ENCODE data around the gene C2CD4C.
"Not testable (repeated sequence)": the region's sequence is repeated elsewhere in the genome, so short reads cannot be mapped to it uniquely, and the experiment has no call there.

C2CD4C gene

DNA sequence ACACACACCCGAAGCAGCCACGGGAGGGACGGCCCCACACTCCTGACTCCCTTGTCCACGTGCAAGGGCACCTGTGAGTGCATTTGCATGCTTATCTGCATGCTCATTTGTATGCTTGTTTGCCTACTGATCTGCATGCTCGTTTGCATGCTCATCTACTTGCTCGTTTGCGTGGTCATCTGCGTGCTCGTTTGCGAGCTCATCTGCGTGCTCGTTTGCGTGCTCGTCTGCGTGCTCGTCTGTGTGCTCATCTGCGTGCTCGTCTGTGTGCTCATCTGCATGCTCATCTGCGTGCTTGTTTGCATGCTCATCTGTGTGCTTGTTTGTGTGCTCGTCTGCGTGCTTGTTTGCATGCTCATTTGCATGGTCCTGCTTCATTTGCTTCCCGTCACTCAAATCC is 28.1 kb upstream of the C2CD4C start:
- DNase-seq, result no peak

DNA sequence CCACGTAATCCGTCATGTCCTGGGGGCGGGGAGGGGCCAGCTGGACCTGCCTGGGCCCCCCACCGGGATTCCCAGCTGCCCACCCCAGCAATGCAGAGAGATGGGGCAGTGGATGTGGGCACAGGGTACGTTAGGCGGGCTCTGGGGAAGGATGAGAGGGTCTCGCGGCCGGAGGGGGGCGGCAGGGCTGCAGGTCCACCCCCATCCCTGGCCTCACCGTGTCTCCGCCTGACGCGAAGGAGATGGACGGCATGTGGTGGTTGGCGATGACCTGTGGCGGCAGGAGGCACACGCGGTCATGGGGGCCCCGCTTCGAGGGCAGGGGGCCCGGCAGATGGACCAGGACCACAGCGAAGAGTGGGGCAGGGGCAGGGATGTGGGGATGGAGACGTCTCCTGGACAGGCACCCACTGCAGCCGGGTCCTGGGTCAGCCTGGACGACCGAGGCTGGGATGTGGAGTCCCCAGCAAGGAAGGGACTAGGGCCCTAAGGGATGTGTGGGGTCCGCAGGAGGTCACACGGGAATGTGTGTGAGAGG is 27.5 kb upstream of the C2CD4C start:
- no peak for DNase-seq

- no peak for DNase-seq
These were observed 26.9 kb upstream of the C2CD4C start for GRCh38 chr19:435707-436412.

DNA sequence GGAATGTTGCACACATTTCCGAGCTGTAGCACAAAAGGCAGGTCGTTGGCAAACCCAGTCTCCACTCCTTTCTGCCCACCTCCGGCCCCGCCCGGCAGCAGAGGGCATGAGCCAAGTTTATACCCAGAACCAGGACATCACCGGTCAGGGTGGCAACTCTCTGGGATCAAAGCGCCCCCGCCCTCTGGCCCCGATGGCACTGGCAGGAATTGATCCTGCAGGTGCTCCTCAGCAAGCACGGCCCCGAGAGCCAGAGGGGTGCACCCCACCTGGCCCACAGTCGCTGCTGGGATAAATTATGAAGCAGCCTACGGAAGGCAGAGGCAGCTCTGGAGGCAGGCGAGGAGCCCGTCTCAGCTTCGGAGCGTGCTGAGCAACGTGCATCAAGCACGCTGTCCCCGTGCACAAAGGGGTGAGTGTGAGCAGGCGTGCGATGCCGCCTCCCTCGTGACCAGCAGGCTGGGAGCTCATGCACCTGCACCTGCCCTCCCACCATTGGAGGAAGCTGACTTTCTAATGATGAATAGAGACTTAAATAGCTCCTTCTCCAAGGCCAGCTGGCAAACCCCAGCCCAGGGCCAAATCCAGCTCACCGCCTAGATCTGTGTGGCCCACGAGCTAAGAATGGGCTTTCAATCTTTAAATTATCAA is 26.2 kb upstream of the C2CD4C start:
- DNase-seq, result no peak

- no peak for DNase-seq
These were observed 25.4 kb upstream of the C2CD4C start for GRCh38 chr19:434152-434960.

- no peak for DNase-seq
These were observed 21.8 kb upstream of the C2CD4C start for GRCh38 chr19:430701-431100.

- no peak for DNase-seq
These were observed 19.2 kb upstream of the C2CD4C start for GRCh38 chr19:428149-428548.

DNA sequence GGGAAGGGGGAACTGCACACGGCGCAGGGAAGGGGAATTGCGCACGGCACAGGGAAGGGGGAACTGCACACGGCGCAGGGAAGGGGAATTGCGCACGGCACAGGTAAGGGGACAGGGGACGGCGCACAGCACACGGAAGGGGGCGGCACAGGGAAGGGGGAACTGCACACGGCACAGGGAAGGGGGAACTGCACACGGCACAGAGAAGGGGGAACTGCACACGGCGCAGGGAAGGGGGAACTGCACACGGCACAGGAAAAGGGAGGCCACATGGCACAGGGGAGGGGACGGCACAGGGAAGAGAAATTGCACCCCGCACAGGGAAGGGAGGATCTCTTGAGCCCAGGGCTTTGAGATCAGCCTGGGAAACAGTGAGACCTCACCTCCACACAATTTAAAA is 18.7 kb upstream of the C2CD4C start:
- DNase-seq, result not testable (repeated sequence)

GRCh38 chr19:426725-427445 is 17.9 kb upstream of the C2CD4C start:
- DNase-seq, result no peak

GRCh38 chr19:425056-425455 is 16.1 kb upstream of the C2CD4C start:
- DNase-seq, result no peak

- DNase-seq, result no peak
These were observed 15.6 kb upstream of the C2CD4C start for GRCh38 chr19:424546-424945.

- DNase-seq, result no peak
These were observed 14.9 kb upstream of the C2CD4C start for GRCh38 chr19:423691-424466.

GRCh38 chr19:422917-423226 is 13.9 kb upstream of the C2CD4C start:
- not testable (repeated sequence) for DNase-seq

DNA sequence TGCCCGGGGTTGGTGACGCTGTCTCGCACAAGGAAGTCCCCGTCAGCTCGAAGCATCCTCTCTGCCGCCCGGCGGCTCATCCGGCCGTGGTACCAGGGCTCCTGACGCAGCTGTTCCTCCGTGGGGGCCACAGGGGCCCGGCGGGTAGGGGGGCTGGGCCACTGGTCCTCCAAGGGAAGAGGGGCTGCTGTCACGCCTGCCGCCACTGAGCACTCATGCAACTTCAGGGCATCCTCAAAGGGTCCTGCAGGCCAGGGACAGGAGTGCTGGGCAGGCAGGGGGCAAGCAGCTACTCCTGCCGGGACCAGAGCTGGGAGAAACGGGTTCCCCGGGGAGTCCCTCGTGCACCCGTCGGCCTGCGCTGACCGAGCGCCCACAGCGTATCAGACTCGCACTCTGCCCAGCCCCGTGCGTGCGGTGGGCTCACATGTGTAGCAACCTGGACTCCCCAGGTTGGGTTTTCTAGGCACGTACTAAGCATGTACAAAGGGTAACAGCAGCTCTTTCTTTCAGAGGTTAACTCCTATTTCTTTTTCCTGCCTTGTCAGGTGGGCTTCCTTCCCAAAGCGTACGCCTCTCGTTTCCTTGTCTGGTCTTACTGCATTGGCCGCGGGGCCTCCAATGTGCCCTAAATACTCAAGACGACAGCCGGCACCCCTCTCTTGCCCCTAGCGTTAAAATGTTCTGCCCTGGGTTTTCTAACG is 13.4 kb upstream of the C2CD4C start:
- DNase-seq, result no peak

DNA sequence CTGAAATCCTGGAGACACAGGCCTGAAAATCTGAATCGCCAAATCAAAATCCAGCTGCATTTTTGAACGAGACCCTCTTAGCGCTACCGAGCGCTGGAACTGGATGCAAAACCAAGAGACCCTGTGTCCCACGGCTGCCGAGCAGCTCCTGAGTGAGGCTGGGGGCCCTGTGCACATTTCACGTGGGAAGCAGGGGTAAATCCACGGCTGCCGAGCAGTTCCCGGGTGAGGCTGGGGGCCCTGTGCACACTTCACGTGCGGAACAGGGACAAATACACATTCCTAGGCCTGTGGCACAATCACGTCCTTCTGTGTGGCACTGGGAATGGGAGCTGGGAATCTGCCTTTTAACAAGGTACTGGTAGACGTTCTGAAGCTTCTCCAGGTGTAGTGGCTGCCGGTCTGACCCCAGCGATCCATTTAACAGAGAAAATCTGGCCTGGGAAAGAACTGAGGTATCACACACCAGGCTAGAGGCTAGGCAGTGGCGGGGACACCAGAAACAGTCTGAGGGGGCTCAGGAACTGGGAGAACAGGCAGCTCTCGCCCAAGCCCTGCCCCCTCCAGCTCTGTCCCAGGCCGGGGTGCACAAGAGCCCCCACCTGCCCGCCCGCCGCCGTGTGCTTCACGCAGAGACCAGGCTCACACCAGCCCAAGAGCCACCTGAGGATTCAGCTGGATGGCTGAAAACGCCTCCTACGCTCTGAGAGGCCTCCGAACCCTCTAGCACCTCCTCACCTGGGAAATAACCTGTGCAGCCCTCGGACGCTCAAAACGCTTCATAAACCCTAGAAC is 11.0 kb upstream of the C2CD4C start:
- no peak for DNase-seq

DNA sequence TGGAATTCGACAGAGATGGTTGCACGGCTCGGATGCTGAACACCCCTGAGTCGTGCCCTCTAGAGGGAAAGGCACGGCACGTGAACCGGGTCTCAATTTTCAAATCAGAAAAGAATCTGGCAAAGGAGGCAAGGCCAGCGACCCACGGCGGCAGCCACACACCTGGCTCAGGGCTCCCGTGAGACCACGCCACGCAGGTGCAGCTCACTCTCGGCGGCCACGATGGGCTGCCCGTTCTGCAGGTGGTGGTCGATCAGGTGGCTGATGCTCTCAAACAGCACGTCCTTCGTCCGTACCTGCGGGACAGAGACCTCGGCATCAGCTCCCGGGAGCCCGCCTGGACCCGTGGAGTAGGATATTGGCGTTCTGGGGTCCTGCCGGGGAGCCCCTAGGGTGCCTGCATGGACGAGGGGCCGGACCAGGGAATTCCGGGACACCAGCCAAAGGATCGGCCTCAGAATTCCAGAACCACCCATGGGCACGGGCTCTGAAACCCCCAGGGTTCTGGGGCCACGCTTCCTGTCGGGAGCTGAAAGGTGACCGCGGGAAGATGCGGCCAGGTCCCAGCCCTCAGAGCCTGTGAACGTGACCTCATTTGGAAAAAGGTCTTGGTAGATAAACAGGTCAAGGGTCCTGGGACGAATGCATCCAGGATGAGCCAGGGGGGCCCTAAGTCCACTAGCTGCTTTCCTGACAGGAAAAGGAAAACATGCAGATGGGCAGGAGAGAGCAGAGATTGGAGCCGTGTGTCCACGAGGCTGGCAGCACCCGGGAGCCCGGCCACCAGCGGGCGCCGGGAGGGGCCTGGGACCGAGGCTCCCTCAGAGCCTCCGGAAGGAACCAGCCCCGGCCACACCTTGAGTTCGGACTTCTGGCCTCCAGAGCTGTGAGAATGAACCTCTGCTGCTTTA is 10.1 kb upstream of the C2CD4C start:
- DNase-seq, result no peak

DNA sequence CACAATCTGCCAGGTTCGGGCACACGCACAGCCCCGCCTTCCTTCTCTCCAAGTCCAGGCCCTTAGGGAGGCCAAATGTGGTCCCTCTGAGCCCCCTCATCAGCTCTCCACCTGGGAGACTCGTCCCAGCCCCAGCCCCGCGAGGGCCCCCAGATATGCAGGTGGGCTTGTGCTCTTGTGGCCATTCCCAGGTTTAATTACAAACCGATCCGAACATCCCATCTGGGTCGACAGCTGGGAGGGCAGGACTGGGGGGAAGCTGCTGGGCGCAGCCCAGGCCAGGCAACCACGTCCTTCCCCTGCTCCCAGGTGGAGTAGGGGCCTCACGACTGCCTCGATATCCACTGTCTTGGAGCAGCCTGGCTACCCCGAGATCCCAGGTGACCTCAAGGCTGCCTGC is 7.5 kb upstream of the C2CD4C start:
- no peak for DNase-seq

DNA sequence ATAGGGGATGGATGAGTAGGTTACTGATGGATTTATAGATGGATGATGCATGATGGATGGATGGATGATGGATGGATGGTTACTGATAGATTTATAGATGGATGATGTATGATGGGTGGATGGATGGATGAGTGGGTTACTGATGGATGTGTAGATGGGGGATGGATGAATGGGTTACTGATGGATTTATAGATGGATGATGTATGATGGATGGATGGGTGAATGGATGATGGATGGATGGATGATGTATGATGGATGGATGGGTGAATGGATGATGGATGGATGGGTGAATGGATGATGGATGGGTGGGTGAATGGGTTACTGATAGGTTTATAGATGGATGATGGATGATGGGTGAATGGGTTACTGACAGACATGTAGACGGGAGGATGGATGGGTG is 6.3 kb upstream of the C2CD4C start:
- no peak for DNase-seq

- DNase-seq, result peak; percentile 23
These were observed 4.9 kb upstream of the C2CD4C start for GRCh38 chr19:413756-414420.

Measured in NCI-H345 (cell line).